Smooth muscle cell (in vitro differentiated cells): ENCODE measurements around the gene TRPV3. TPM values are rescaled to one million over a fixed set of nuclear protein-coding genes. Genes with fewer than 3 reads are reported as not detected.

Experiments used
- DNase-seq: peaks from one replicate; lab custom pipeline; 2025; ENCODE audit not compliant: unreplicated experiment; lab: John Stamatoyannopoulos, UW
- H2AFZ ChIP-seq: fragments of 200-600 bp; sonication (generic); 2 replicates; pipeline ENCODE4 v1.6.0; 2016; ENCODE audit warnings: antibody characterized with exemption, low read depth, mild to moderate bottlenecking
- H3F3A ChIP-seq: fragments of 200-600 bp; sonication (generic); 2 replicates; pipeline ENCODE4 v1.6.0; 2017; ENCODE audit warnings: antibody characterized with exemption, low read depth
- H3K27ac ChIP-seq: fragments of 200-600 bp; sonication (generic); 2 replicates; pipeline ENCODE4 v1.5.1; 2016; ENCODE audit warnings: low read depth, mild to moderate bottlenecking
- H3K27me3 ChIP-seq: fragments of 200-600 bp; sonication (generic); 2 replicates; pipeline ENCODE4 v1.6.1; 2016; ENCODE audit warnings: low read depth, mild to moderate bottlenecking
- H3K36me3 ChIP-seq: fragments of 200-600 bp; sonication (generic); 2 replicates; pipeline ENCODE4 v1.5.1; 2016; ENCODE audit warnings: low read depth
- H3K4me1 ChIP-seq: fragments of 200-600 bp; sonication (generic); 2 replicates; pipeline ENCODE4 v1.5.1; 2016; ENCODE audit warnings: low read depth
- H3K4me2 ChIP-seq: fragments of 200-600 bp; sonication (generic); 2 replicates; pipeline ENCODE4 v1.6.0; 2016; ENCODE audit warnings: mild to moderate bottlenecking
- H3K4me3 ChIP-seq: fragments of 200-600 bp; sonication (generic); 2 replicates; pipeline ENCODE4 v1.5.1; 2016; ENCODE audit warnings: mild to moderate bottlenecking
- H3K79me2 ChIP-seq: fragments of 200-600 bp; sonication (generic); 2 replicates; pipeline ENCODE4 v1.6.0; 2016; ENCODE audit warnings: low read depth, mild to moderate bottlenecking
- H3K9ac ChIP-seq: fragments of 200-600 bp; sonication (generic); 2 replicates; pipeline ENCODE4 v1.6.0; 2016; ENCODE audit warnings: low read depth
- H3K9me3 ChIP-seq: fragments of 200-600 bp; sonication (generic); replicated peaks from 2 replicates; pipeline ENCODE4 v1.5.1; 2016; ENCODE audit warnings: low read depth
- H4K20me1 ChIP-seq: fragments of 200-600 bp; sonication (generic); 2 replicates; pipeline ENCODE4 v1.6.0; 2016; ENCODE audit warnings: low read depth
- WGBS: methylation state at CpG from one replicate; pipeline ENCODE4 v1.1.7; 2016; ENCODE audit warnings: low lambda C conversion rate; 5-methylcytosine and 5-hydroxymethylcytosine counted together
- polyA plus RNA-seq: library from polyadenylated mRNA; unstranded; fragments of >200 nt; fragmentation: Nextera tagmentation; extraction: Ambion mirVana; gene quantifications from 2 replicates; pipeline ENCODE4 v1.2.1, GENCODE V29; 2016
- total RNA-seq: library from RNA; depleted of rRNA; stranded (reverse); fragments of >200 nt; gene quantifications from 2 replicates; pipeline ENCODE4 v1.2.3, GENCODE V29; 2014
- TF ChIP-seq, protein P1 (sequence below): fragments of 200-600 bp; sonication (generic); IDR thresholded peaks from 2 replicates; pipeline ENCODE4 v1.5.1; 2017; ENCODE audit warnings: borderline replicate concordance, mild to moderate bottlenecking, antibody characterized with exemption; ENCODE audit not compliant: insufficient read depth, poor library complexity, severe bottlenecking

Gene TRPV3
- total and polyA plus RNA-seq, 2 experiments from 2014 or later = 0.53 to 6.4 TPM

DNA sequence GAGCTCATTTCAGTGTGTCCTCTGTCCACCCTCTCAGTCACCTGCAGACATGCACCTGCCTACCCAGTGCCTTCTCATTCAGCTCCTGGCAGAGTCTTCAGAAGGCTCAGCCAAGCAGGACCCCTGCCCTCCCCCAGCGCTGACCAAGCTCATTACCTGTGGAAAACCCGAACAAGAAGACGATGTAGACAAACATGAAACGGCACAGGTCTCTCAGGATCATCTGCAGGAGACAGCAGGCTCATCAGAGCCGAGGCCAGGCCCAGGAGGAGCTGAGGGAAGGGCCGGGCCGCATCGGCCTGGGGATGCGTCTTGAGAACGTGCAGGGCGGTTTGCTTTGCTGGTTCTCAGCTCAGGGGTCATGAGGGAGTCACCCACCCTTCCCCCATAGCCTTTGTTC lies 19.4 kb upstream of the TRPV3 start:
- Histone ChIP-seq H4K20me1 (no peaks in the 10 kb centered on the region), H3K36me3 (no peaks in the 10 kb centered on the region), H3K4me1 (no peaks in the 10 kb centered on the region), H3K27me3 (no peaks in the 10 kb centered on the region), H2AFZ (no peak overlapping the region), H3K9ac (no peak overlapping the region), H3F3A (no peaks in the 10 kb centered on the region), H3K27ac (no peak overlapping the region), H3K4me2 (no peak overlapping the region), H3K4me3 (no peak overlapping the region), H3K9me3 (no peaks in the 10 kb centered on the region), H3K79me2 (no peaks in the 10 kb centered on the region)
- 95% methylated on average over 11 of the region's 11 CpGs for WGBS
- TF ChIP-seq, protein P1, sequence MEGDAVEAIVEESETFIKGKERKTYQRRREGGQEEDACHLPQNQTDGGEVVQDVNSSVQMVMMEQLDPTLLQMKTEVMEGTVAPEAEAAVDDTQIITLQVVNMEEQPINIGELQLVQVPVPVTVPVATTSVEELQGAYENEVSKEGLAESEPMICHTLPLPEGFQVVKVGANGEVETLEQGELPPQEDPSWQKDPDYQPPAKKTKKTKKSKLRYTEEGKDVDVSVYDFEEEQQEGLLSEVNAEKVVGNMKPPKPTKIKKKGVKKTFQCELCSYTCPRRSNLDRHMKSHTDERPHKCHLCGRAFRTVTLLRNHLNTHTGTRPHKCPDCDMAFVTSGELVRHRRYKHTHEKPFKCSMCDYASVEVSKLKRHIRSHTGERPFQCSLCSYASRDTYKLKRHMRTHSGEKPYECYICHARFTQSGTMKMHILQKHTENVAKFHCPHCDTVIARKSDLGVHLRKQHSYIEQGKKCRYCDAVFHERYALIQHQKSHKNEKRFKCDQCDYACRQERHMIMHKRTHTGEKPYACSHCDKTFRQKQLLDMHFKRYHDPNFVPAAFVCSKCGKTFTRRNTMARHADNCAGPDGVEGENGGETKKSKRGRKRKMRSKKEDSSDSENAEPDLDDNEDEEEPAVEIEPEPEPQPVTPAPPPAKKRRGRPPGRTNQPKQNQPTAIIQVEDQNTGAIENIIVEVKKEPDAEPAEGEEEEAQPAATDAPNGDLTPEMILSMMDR = no peak
- no peak for DNase-seq

DNA sequence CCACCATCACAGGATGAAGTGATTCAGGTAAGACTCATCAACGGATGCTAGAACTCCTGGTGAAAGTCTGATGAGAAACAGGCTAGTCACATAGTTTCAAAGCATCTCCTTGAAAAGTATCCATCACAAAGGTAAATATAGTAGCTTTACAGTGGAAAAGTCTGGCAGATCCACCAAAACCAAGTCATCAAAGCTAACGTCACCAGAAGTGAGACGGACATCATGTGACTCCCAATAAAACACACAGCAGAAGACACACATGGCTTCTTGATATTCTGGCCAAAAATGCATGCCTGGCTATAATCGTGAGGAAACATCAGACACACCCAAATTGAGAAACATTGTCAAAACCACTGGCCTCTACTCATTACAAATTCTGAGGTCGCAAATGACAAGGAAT lies 17.9 kb upstream of the TRPV3 start:
- Histone ChIP-seq H3K4me2 (no peak overlapping the region), H3K27me3 (no peaks in the 10 kb centered on the region), H4K20me1 (no peaks in the 10 kb centered on the region), H3K27ac (no peak overlapping the region), H3K79me2 (no peaks in the 10 kb centered on the region), H2AFZ (no peak overlapping the region), H3K4me3 (no peak overlapping the region), H3F3A (no peaks in the 10 kb centered on the region), H3K9ac (no peak overlapping the region), H3K36me3 (no peaks in the 10 kb centered on the region), H3K9me3 (no peaks in the 10 kb centered on the region), H3K4me1 (no peaks in the 10 kb centered on the region)
- no peak for DNase-seq
- 85% methylated on average over 5 of the region's 5 CpGs for WGBS
- TF ChIP-seq, protein P1 = no peak

DNA sequence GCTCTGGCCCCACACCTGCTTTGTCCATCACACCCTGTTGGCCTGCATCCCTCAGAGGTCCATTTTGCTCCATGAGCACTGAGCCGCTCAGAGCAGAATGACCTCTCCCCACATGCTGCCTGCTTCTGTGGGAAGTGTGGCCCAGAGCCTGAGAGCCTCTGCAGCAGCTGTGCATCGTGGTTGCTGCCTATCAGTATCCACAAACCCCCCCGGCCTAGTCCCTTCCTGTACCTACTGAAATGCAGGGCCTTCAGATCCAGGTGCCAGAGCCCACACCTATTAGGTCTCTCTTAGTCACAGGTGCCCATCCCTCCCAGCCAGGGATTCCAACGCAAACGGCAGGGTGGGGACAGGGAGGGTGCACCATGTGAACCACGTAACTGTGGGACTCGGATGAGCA lies 16.6 kb upstream of the TRPV3 start:
- H3K9me3 ChIP-seq = no peaks in the 10 kb centered on the region
- no peak overlapping the region for H3K4me3 ChIP-seq
- no peaks in the 10 kb centered on the region for H3F3A ChIP-seq
- H4K20me1 ChIP-seq = no peaks in the 10 kb centered on the region
- H3K4me1 ChIP-seq = no peaks in the 10 kb centered on the region
- 89% methylated on average over 7 of the region's 7 CpGs for WGBS
- H2AFZ ChIP-seq = no peak overlapping the region
- no peak for DNase-seq
- no peaks in the 10 kb centered on the region for H3K36me3 ChIP-seq
- H3K27ac ChIP-seq = no peak overlapping the region
- TF ChIP-seq, protein P1 = no peak
- no peaks in the 10 kb centered on the region for H3K27me3 ChIP-seq
- H3K9ac ChIP-seq = no peak overlapping the region
- no peak overlapping the region for H3K4me2 ChIP-seq
- no peaks in the 10 kb centered on the region for H3K79me2 ChIP-seq

DNA sequence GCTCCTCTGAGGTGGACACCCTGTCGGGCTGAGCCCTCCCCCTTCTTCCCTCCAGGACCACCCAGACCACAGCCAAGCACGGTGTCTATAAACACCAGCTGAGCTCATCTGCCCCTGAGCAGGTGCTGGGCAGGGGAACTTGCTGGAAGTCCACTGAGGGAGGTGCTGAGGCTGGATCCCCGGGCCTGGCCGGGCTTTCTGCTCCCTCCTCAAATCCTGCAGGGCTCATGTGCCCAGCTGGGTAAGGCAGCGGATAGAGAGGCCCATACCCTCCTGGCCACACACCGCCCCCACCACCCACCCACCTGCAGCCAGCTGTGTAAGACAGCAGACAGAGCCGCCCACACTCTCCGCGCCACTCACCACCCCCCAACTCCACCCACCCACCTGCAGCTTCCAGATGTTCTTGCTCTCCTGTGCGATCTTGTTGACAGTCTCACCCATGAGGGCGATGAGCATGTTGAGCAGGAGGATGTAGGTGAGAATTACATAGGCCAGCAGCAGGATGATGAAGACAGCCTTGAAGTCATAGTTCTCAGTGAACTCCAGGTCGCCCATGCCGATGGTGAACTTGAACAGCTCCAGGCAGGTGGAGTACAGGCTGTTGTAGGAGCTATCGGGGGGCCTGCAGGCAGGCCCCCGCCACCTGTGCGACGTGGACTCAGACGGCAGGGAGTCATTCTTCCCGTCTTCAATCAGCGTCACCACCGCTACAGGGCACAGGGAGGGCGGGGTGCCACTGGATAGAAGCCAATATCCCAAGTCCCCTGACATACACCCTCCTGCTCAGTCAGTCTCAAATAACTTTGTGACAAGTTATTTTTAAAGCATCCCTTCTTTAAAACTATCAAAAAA lies 15.9 kb upstream of the TRPV3 start:
- WGBS = 96% methylated on average over 22 of the region's 22 CpGs

More for the DNA sequence above, 15.9 kb upstream of the TRPV3 start:
- Histone ChIP-seq H3K36me3 (no peaks in the 10 kb centered on the region), H3K79me2 (no peaks in the 10 kb centered on the region), H3K9me3 (no peaks in the 10 kb centered on the region), H3K9ac (no peak overlapping the region), H3K4me3 (no peak overlapping the region), H3K27me3 (no peaks in the 10 kb centered on the region), H3K4me2 (no peak overlapping the region), H3F3A (no peaks in the 10 kb centered on the region), H3K4me1 (no peaks in the 10 kb centered on the region), H4K20me1 (no peaks in the 10 kb centered on the region), H3K27ac (no peak overlapping the region), H2AFZ (no peak overlapping the region)
- TF ChIP-seq, protein P1 = no peak
- no peak for DNase-seq
